GM12874 (cell line): ENCODE data around the gene PHYKPL.

Experiments used
- CTCF ChIP-seq: IDR thresholded peaks from 2 replicates; pipeline ENCODE4 v1.5.1; 2011; ENCODE audit warnings: low read depth, mild to moderate bottlenecking, control low read depth, low read length, moderate library complexity; ENCODE audit not compliant: insufficient read depth

PHYKPL gene

GRCh38 chr5:178216779-178217178 lies 15.8 kb downstream of the PHYKPL start:
- no peak for TF ChIP-seq CTCF

GRCh38 chr5:178216088-178216534 lies 16.5 kb downstream of the PHYKPL start:
- TF ChIP-seq CTCF = no peak

- no peak for TF ChIP-seq CTCF
Observed at GRCh38 chr5:178215280-178216002, 17.2 kb downstream of the PHYKPL start.

GRCh38 chr5:178214160-178214803 lies 18.3 kb downstream of the PHYKPL start:
- TF ChIP-seq CTCF = no peak

GRCh38 chr5:178213748-178214151 lies 18.9 kb downstream of the PHYKPL start:
- no peak for TF ChIP-seq CTCF

GRCh38 chr5:178213003-178213461 lies 19.6 kb downstream of the PHYKPL start:
- TF ChIP-seq CTCF = no peak

GRCh38 chr5:178212241-178213002 lies 20.2 kb downstream of the PHYKPL start:
- TF ChIP-seq CTCF = no peak
